ENCODE results near the gene ACYP2. TPM values are rescaled to one million over a fixed set of nuclear protein-coding genes. Genes with fewer than 3 reads are reported as not detected.

Gene ACYP2
- total RNA-seq, 1 donor from 2014 or later, result 76.7 TPM

GRCh38 chr2:54185105-54185504 lies 69.7 kb downstream of the ACYP2 start:
- Histone ChIP-seq H3K36me3 (peaks cover 5% of the 10 kb centered on the region), H3K27me3 (ENCODE audit: low read depth) (no peaks in the 10 kb centered on the region), H3K4me1 (no peaks in the 10 kb centered on the region), H3K4me3 (no peak overlapping the region), H3K27ac (replicated peaks) (no peak overlapping the region), H3K9me3 (replicated peaks) (no peaks in the 10 kb centered on the region)
- DNase-seq, result no peak
- intact Hi-C loops (cut with micrococcal nuclease), result no loop called here
- TF ChIP-seq CTCF (IDR thresholded peaks at IDR 0.05; ENCODE audit: borderline replicate concordance), result no peak

GRCh38 chr2:54187331-54187730 lies 71.9 kb downstream of the ACYP2 start:
- no peak for TF ChIP-seq CTCF (IDR thresholded peaks at IDR 0.05; ENCODE audit: borderline replicate concordance)
- H3K27me3 ChIP-seq (ENCODE audit: low read depth), result no peaks in the 10 kb centered on the region
- H3K9me3 ChIP-seq (replicated peaks), result no peaks in the 10 kb centered on the region
- H3K4me3 ChIP-seq, result no peak overlapping the region
- intact Hi-C loops (cut with micrococcal nuclease), result no loop called here
- H3K27ac ChIP-seq (replicated peaks), result no peak overlapping the region
- no peaks in the 10 kb centered on the region for H3K4me1 ChIP-seq
- DNase-seq, result no peak
- peaks cover 5% of the 10 kb centered on the region for H3K36me3 ChIP-seq

- Histone ChIP-seq H3K4me1 (no peaks in the 10 kb centered on the region), H3K27ac (replicated peaks) (no peak overlapping the region), H3K27me3 (ENCODE audit: low read depth) (no peaks in the 10 kb centered on the region), H3K9me3 (replicated peaks) (no peaks in the 10 kb centered on the region), H3K4me3 (no peak overlapping the region), H3K36me3 (peaks cover 5% of the 10 kb centered on the region)
- no peak for TF ChIP-seq CTCF (IDR thresholded peaks at IDR 0.05; ENCODE audit: borderline replicate concordance)
- no peak for DNase-seq
- intact Hi-C loops (cut with micrococcal nuclease), result no loop called here
Observed at GRCh38 chr2:54189539-54189938, 74.1 kb downstream of the ACYP2 start.

GRCh38 chr2:54191361-54192135 lies 76.1 kb downstream of the ACYP2 start:
- peaks cover 5% of the 10 kb centered on the region for H3K36me3 ChIP-seq
- intact Hi-C loops (cut with micrococcal nuclease), result no loop called here
- no peaks in the 10 kb centered on the region for H3K27me3 ChIP-seq (ENCODE audit: low read depth)
- TF ChIP-seq CTCF (IDR thresholded peaks at IDR 0.05; ENCODE audit: borderline replicate concordance), result no peak
- no peak overlapping the region for H3K27ac ChIP-seq (replicated peaks)
- no peaks in the 10 kb centered on the region for H3K4me1 ChIP-seq
- H3K9me3 ChIP-seq (replicated peaks), result no peaks in the 10 kb centered on the region
- no peak for DNase-seq
- H3K4me3 ChIP-seq, result no peak overlapping the region

- no peak overlapping the region for H3K4me3 ChIP-seq
- intact Hi-C loops (cut with micrococcal nuclease), result no loop called here
- no peak for TF ChIP-seq CTCF (IDR thresholded peaks at IDR 0.05; ENCODE audit: borderline replicate concordance)
- H3K27me3 ChIP-seq (ENCODE audit: low read depth), result no peaks in the 10 kb centered on the region
- H3K36me3 ChIP-seq, result no peaks in the 10 kb centered on the region
- H3K27ac ChIP-seq (replicated peaks), result no peak overlapping the region
- DNase-seq, result no peak
- no peaks in the 10 kb centered on the region for H3K9me3 ChIP-seq (replicated peaks)
- no peaks in the 10 kb centered on the region for H3K4me1 ChIP-seq
Observed at GRCh38 chr2:54194761-54195750, 79.6 kb downstream of the ACYP2 start.
